T1000 (cell line): ENCODE data around the gene TSPAN11.
A peak's percentile ranks its signal among the peaks of the same experiment; 100 is the strongest.
"Not testable (repeated sequence)": the region's sequence is repeated elsewhere in the genome, so short reads cannot be mapped to it uniquely, and the experiment has no call there.

ENCODE experiments used
- DNase-seq: peaks from one replicate; lab custom pipeline; 2025; ENCODE audit warnings: mixed read lengths; lab: John Stamatoyannopoulos, UW

The TSPAN11 gene

DNA sequence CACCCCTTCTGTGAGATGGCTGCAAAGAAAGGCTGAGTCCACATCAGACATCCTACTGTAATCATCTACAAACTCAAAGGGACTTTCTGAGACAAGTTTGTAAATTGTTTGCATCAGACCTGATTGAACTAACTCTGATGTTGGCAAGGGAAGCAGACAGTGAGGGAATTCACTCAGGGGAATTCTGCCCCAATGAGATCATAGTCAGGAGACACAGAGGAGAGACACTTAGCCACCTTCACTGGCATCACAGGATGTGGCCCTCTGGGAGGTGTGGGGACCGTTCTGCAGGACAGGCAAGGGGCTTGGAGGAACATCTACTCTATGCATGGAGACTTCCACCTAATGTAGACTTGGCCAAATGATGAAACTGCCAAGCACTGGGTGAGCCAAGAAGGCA lies 76.5 kb downstream of the TSPAN11 start:
- DNase-seq, result no peak

DNA sequence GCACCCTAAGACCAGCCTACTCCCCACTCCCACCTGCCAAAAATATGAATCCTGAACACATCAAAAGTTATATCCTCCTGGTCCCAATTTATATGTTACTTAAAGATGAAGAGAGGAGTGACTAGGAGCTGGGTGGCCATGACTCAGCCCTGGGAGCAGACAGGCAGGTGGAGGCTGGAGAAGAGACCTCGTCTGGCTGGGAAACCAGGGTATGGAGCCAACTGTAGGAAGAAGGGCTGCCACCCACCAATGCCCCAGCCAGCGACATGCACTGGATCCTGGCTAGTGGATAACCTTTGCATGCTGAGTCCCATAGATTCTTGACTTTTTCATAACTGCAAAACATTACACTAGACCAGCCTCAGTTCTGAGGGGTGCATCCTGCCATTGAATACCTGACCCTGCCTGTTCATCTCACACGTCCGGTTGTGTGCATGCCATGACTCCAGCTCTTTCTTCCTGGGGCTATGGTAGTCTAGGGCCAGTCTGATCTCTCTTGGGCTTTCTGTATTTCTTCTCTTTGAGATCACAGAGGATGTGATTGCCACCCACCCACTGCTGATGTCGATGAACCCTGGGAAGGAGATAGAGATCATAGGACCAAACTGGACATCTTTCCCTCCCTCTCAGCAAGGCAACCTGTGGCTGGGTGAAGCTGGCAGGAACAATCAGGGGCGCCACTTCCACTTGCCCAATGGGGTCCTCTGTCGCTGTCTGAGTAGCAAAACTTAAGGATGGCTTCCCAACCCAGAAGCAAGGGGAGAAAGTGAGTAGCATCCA lies 77.5 kb downstream of the TSPAN11 start:
- DNase-seq, result no peak

- DNase-seq, result no peak
Observed at GRCh38 chr12:31004666-31005065, 78.1 kb downstream of the TSPAN11 start.

GRCh38 chr12:31005256-31005943 lies 78.9 kb downstream of the TSPAN11 start:
- no peak for DNase-seq

- DNase-seq, result peak; percentile 72
Observed at GRCh38 chr12:31005944-31006361, 79.4 kb downstream of the TSPAN11 start.

- no peak for DNase-seq
Observed at GRCh38 chr12:31006416-31007152, 80.0 kb downstream of the TSPAN11 start.

DNA sequence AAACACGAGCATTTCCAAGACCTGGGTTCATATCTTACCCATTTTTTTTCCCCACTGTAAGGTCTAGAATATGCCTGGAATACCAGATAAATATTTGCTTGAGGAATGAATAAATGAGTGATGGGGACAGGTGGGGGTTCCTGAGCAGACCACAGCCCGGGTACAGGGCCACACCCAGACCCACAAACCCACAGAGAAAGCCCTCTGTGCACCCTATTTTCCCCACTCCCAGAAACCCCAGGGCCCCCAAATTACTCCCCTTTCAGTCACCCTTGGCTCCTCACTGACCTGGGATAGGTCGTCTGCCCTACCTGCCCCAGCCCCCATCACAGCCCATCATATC lies 80.6 kb downstream of the TSPAN11 start:
- no peak for DNase-seq

GRCh38 chr12:31007636-31008175 lies 81.2 kb downstream of the TSPAN11 start:
- DNase-seq, result no peak

DNA sequence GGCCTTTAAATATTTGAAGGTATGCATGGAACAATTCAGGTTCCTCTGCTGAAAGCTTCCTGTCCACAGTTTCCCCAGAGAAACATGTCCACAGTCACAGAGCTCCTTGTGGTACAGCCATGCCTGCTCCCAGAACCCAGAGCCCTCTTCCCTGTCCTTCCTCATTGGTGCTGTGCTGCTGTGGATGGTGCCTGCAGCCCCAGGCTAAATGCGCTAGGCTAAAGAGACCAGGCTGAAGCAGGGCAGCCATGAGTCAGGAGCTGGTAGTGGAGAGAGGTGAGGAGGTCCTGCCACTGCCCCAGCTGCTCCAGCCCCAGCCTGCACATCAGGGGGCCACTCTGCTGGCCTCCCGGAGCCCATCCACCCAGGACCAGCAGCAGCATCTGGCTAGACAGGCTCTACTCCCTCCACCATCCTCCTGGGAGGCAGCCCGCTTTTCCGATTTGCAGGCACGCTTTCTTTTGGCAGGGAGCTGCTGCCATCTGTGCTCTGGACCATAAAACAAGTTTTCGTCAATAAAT lies 81.8 kb downstream of the TSPAN11 start:
- DNase-seq, result no peak

DNA sequence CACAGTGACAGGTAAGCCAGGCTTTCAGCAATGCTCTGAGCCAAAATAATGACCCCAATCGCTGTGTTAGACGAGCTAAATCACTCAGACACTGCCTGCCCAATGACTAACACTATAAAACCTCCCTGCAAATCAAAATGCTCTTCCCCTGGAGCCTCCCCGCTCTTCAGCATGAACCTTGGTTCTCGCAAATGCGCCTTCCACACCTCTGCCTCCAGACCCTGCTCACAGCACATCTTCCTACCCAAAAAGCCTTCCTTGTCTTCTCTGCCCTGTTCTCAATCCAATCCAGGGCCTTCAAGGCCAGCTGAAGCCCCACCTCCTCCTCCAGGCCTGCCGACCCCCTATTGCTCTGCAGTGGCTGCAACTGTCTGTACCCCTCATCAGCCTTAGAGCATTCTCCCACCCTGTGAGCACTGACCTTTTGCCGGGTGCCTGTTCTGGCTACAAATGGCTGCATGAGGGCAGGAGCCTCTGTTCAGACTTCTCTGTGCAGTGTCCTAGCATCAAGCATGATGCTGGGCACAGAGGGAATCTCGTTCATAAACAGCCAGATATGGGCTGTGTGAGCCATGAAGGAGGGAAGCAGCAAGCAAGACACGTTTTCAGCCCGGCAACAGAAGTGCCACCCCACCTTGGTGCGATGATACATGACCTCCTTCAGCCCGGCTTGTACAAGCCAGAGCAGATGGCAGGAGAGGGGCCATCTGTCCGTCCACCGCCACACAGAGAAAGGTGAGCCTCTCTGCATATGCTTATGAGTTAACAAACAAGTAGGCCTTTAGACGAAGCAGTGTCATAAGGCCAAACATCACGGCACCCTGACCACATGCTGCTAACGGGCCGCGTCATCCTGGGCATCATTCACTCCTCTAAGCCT lies 82.7 kb downstream of the TSPAN11 start:
- DNase-seq, result no peak

DNA sequence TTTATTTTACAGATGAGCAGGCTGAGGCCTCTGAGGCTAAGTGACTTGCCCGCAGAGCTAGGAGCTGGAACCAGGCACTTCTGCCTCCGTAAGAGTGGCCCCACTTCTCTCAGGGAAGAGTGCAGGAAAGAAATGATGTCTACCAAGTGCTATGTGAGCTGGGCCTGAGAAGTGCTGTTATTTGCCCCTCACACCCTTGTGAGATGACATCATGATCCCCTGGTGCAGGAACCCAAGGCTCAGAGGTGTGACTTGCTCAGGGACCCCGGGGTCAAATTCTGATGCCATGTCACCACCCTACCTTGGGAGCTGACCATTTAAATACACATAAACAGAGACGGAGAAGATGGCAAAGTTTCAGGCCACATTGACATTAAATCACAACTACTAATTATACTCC lies 83.4 kb downstream of the TSPAN11 start:
- DNase-seq, result no peak

- DNase-seq, result no peak
Observed at GRCh38 chr12:31011336-31011735, 84.8 kb downstream of the TSPAN11 start.

DNA sequence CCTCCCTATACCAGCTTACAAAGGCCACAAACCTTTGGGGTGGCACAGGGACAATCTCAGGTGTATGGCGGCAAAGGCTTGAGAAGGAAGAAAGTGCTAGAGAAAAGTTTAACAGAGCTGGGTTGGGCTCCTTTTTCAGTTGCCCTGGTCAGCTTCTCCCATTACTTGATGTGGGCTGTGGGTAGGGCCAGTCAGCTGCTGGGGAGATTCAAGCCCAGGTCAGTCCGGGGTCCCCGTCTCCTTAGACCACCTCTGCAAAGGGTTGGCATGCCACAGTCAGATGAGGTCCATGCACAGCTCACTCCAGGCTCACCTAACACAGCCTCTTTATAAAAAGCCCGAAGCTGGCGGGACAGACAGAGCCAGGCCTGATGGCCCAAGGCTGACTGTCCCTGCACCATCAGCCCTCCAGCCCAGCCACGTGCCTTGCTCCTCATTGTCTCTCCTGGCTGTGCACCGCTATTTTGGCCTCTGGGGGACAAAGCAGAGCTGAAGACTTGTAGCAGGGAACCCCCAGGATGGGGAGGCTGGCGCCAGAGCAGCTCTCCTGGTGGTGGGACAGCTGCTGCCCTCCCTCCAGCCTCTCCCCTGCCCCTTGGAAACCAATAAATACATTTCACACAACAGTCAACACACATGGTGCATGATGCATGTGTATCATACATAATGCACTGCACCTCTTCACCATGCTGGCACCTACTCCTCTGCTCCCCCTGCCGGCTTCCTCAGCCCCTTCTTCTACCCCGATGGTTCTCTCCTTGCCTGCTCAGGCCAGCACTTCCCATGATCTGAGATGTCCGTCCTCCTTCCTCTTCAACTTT lies 85.4 kb downstream of the TSPAN11 start:
- no peak for DNase-seq

GRCh38 chr12:31012567-31012891 lies 86.0 kb downstream of the TSPAN11 start:
- not testable (repeated sequence) for DNase-seq

GRCh38 chr12:31015215-31015614 lies 88.7 kb downstream of the TSPAN11 start:
- DNase-seq, result no peak

- no peak for DNase-seq
Observed at GRCh38 chr12:31016057-31016456, 89.5 kb downstream of the TSPAN11 start.

DNA sequence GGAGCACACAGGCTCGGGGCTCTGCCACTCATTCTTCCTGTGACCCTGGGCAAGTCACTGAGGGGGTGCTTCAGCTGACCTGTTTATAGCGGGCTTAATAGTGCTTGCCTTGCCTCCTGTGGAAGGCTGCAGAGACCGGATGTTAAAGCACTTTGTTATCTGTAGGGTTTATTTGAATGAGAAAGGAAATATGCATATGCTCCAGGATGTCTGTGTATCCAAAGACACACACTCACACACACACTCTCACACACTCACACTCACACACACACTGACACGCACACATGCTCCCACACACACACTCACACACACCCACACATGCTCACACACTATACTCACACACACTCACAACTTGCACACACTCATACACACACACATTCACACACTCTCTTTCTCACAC lies 91.0 kb downstream of the TSPAN11 start:
- DNase-seq, result no peak

- no peak for DNase-seq
Observed at GRCh38 chr12:31018106-31018789, 91.7 kb downstream of the TSPAN11 start.

DNA sequence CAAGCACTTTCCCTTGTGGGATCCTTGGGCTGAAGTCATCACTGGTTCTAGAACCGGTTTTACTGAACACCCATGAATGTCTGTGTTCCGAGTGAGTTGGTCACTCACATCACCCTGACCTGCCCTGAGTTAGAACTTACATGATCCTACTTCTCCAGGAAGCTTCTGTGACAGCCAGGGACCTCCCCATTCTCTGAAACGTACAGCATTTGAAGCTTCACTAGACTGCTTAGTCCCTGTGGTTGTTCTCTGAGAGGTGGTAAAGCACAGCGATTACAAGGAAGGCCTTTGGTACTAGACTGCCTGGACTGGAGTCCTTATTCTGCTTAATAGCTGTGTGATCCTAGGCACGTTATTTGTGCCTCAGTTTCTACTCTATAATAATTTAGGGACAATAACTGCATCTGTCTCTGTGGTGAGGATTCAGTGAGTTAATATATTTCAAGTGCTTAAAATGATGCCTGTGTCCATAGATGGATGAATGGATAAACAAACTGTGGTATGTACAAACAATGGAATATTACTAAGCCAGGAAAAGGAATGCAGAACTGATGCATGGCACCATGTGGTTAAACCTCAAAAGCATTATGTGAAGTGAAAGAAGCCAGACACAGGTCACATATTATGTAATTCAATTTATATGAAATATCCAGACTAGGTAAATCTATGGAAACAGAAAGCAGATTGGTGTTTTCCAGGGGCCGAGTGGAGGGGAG lies 92.4 kb downstream of the TSPAN11 start:
- DNase-seq, result no peak
